Ovary (tissue), 3 donors: ENCODE measurements around the gene H2BK1.

Source experiments
- CTCF ChIP-seq, 3 donors: fragments of 450-650 bp in 2 of 3; fragments of 200-600 bp in 1 of 3; IDR thresholded peaks; one replicate each; pipeline versions ENCODE4 v1.5.1 to v1.8.0; 2016 to 2022; ENCODE audit warnings: antibody characterized with exemption in 3 of 3, mild to moderate bottlenecking in 1 of 3
- POLR2A ChIP-seq: fragments of 450-650 bp; IDR thresholded peaks from one replicate; pipeline ENCODE4 v1.6.1; 2017; ENCODE audit warnings: antibody characterized with exemption, mild to moderate bottlenecking, moderate library complexity
- donor health status: DM: no; HTN: no; CAD: no.

GRCh38 chr7:151249034-151249731, 38.9 kb upstream of the H2BK1 start:
- TF ChIP-seq POLR2A: no peak
- no peak for TF ChIP-seq CTCF (IDR thresholded peaks at IDR 0.05)
